ENCODE measurements around the gene COG4.
"Not testable (repeated sequence)": the region's sequence is repeated elsewhere in the genome, so short reads cannot be mapped to it uniquely, and the experiment has no call there.

COG4 gene

GRCh38 chr16:70523076-70523742 lies at the start of gene COG4:
TSS of gene COG4 (minus strand) at chr16:70523554. CDS start at chr16:70523543, 11 bp downstream.
- peak; percentile 88 for DNase-seq

GRCh38 chr16:70572926-70573270 lies 49.5 kb upstream of the COG4 start:
- no peak for DNase-seq

- DNase-seq = no peak
Observed at GRCh38 chr16:70572050-70572925, 48.9 kb upstream of the COG4 start.

GRCh38 chr16:70571623-70572022 lies 48.3 kb upstream of the COG4 start:
- no peak for DNase-seq

- no peak for DNase-seq
Observed at GRCh38 chr16:70570967-70571570, 47.7 kb upstream of the COG4 start.

- DNase-seq = no peak
Observed at GRCh38 chr16:70569752-70570151, 46.4 kb upstream of the COG4 start.

GRCh38 chr16:70568601-70569237 lies 45.4 kb upstream of the COG4 start:
- no peak for DNase-seq

- DNase-seq = no peak
Observed at GRCh38 chr16:70565053-70565452, 41.7 kb upstream of the COG4 start.

GRCh38 chr16:70563636-70564035 lies 40.3 kb upstream of the COG4 start:
- DNase-seq = no peak

GRCh38 chr16:70561623-70562022 lies 38.3 kb upstream of the COG4 start:
- DNase-seq = no peak

- no peak for DNase-seq
Observed at GRCh38 chr16:70556063-70556462, 32.7 kb upstream of the COG4 start.

GRCh38 chr16:70553645-70554044 lies 30.3 kb upstream of the COG4 start:
- DNase-seq = no peak

- DNase-seq = no peak
Observed at GRCh38 chr16:70552675-70553074, 29.3 kb upstream of the COG4 start.

- no peak for DNase-seq
Observed at GRCh38 chr16:70551788-70552187, 28.4 kb upstream of the COG4 start.

- DNase-seq = no peak
Observed at GRCh38 chr16:70550082-70550481, 26.7 kb upstream of the COG4 start.

- no peak for DNase-seq
Observed at GRCh38 chr16:70548936-70549335, 25.6 kb upstream of the COG4 start.

- DNase-seq = no peak
Observed at GRCh38 chr16:70544548-70544947, 21.2 kb upstream of the COG4 start.

GRCh38 chr16:70540994-70541393 lies 17.6 kb upstream of the COG4 start:
- DNase-seq = no peak

- DNase-seq = no peak
Observed at GRCh38 chr16:70534971-70535370, 11.6 kb upstream of the COG4 start.

- not testable (repeated sequence) for DNase-seq
Observed at GRCh38 chr16:70529954-70530353, 6.6 kb upstream of the COG4 start.

GRCh38 chr16:70529051-70529777 lies 5.9 kb upstream of the COG4 start:
- no peak for DNase-seq

- no peak for DNase-seq
Observed at GRCh38 chr16:70527315-70527996, 4.1 kb upstream of the COG4 start.

Data from activated T-cell treated with anti-CD3 and anti-CD28 coated beads, Interleukin-2, amount 50 U/mL, for 1 hour (primary cell).